Vagina (tissue), 2 donors: ENCODE data around the gene ZMYND15. TPM values are rescaled to one million over a fixed set of nuclear protein-coding genes. Genes with fewer than 3 reads are reported as not detected.

Experiments
- DNase-seq, 2 donors: peaks; one replicate each; pipeline ENCODE4 v3.0.0-alpha.2; 2017; ENCODE audit errors: extremely low spot score in 2 of 2
- H3K27ac ChIP-seq: fragments of 200-600 bp; sonication (generic); one replicate; pipeline ENCODE4 v1.5.1; 2019
- H3K27me3 ChIP-seq: fragments of 200-600 bp; sonication (generic); one replicate; pipeline ENCODE4 v1.5.1; 2019
- H3K36me3 ChIP-seq, 2 donors: fragments of 200-600 bp; sonication (generic); one replicate each; pipeline ENCODE4 v1.5.1; 2017 to 2019
- H3K4me1 ChIP-seq: fragments of 200-600 bp; sonication (generic); one replicate; pipeline ENCODE4 v1.5.1; 2019
- H3K4me3 ChIP-seq, 2 donors: fragments of 200-600 bp; sonication (generic); 1 replicate in 1 of 2; 2 replicates in 1 of 2; pipeline ENCODE4 v1.5.1; 2016 to 2019
- H3K9me3 ChIP-seq: fragments of 200-600 bp; sonication (generic); one replicate; pipeline ENCODE4 v1.5.1; 2019
- CTCF ChIP-seq, 3 experiments: fragments of 450-650 bp in 2 of 3; fragments of 200-600 bp in 1 of 3; sonication (generic) in 1 of 3; IDR thresholded peaks; one replicate each; pipeline ENCODE4 v1.5.1; 2017 to 2019; ENCODE audit warnings: antibody characterized with exemption in 3 of 3, mild to moderate bottlenecking in 2 of 3, moderate library complexity in 2 of 3
- POLR2A ChIP-seq, 2 donors: fragments of 450-650 bp; IDR thresholded peaks; one replicate each; pipeline ENCODE4 v1.6.1; 2017; ENCODE audit warnings: antibody characterized with exemption in 2 of 2, mild to moderate bottlenecking in 2 of 2, moderate library complexity in 2 of 2
- POLR2AphosphoS5 ChIP-seq, 2 donors: sonication (generic); formaldehyde crosslinking; IDR thresholded peaks; one replicate each; pipeline ENCODE4 v1.9.0; 2017; ENCODE audit warnings: antibody characterized with exemption in 2 of 2, mild to moderate bottlenecking in 2 of 2, low read depth in 1 of 2; ENCODE audit not compliant: insufficient read depth in 1 of 2
- intact Hi-C: fragments of 100-400 bp; cut with DNase I; formaldehyde crosslinking; loops from one replicate; pipeline ENCODE4 v1.15.1; 2023
- total RNA-seq: library from RNA; depleted of rRNA; stranded (reverse); fragments of >200 nt; gene quantifications from one replicate; pipeline ENCODE4 v1.2.3, GENCODE V29; 2016

The ZMYND15 gene
- total RNA-seq, 1 donor from 2014 or later: not detected

- no peaks in the 10 kb centered on the region for H3K9me3 ChIP-seq
- H3K4me3 ChIP-seq: no peak overlapping the region
- H3K36me3 ChIP-seq: no peaks in the 10 kb centered on the region
- TF ChIP-seq POLR2AphosphoS5 (IDR thresholded peaks at IDR 0.05; ENCODE audit: insufficient read depth in 1 of 2, low read depth in 1 of 2): no peak
- TF ChIP-seq CTCF (IDR thresholded peaks at IDR 0.05): no peak
- TF ChIP-seq POLR2A (IDR thresholded peaks at IDR 0.05): no peak
- no peak overlapping the region for H3K27ac ChIP-seq
- H3K27me3 ChIP-seq: no peaks in the 10 kb centered on the region
- intact Hi-C loops: no loop called here
- DNase-seq: no peak
- no peaks in the 10 kb centered on the region for H3K4me1 ChIP-seq
These were observed 30.0 kb downstream of the ZMYND15 start for GRCh38 chr17:4769628-4770027.

- DNase-seq: no peak
- Histone ChIP-seq H3K36me3 (no peaks in the 10 kb centered on the region), H3K27ac (no peak within 1 kb of the TSS), H3K4me3 (no peak within 1 kb of the TSS), H3K4me1 (no peaks in the 10 kb centered on the region), H3K9me3 (no peaks in the 10 kb centered on the region), H3K27me3 (no peaks in the 10 kb centered on the region)
- intact Hi-C loops: no loop called here
- TF ChIP-seq CTCF (IDR thresholded peaks at IDR 0.05) (no peak), POLR2A (IDR thresholded peaks at IDR 0.05) (no peak), POLR2AphosphoS5 (IDR thresholded peaks at IDR 0.05; ENCODE audit: insufficient read depth in 1 of 2, low read depth in 1 of 2) (no peak)
These were observed 32.0 kb downstream of the ZMYND15 start, which contains the start of gene TM4SF5 for GRCh38 chr17:4771519-4772234. TM4SF5 (plus strand) TSS chr17:4771886; CDS start chr17:4771923, 37 bp downstream.

- H3K27me3 ChIP-seq: no peaks in the 10 kb centered on the region
- H3K4me3 ChIP-seq: no peak overlapping the region
- no peak overlapping the region for H3K27ac ChIP-seq
- no peaks in the 10 kb centered on the region for H3K9me3 ChIP-seq
- no peak for DNase-seq
- no peaks in the 10 kb centered on the region for H3K4me1 ChIP-seq
- H3K36me3 ChIP-seq: no peaks in the 10 kb centered on the region
- TF ChIP-seq POLR2AphosphoS5 (IDR thresholded peaks at IDR 0.05; ENCODE audit: insufficient read depth in 1 of 2, low read depth in 1 of 2): no peak
- TF ChIP-seq POLR2A (IDR thresholded peaks at IDR 0.05): no peak
- TF ChIP-seq CTCF (IDR thresholded peaks at IDR 0.05): no peak
- intact Hi-C loops: no loop called here
These were observed 32.6 kb downstream of the ZMYND15 start for GRCh38 chr17:4772235-4772613.

GRCh38 chr17:4777969-4778760, 38.5 kb downstream of the ZMYND15 start:
- H3K4me1 ChIP-seq: no peaks in the 10 kb centered on the region
- intact Hi-C loops: no loop called here
- no peak overlapping the region for H3K4me3 ChIP-seq
- no peak for DNase-seq
- H3K36me3 ChIP-seq: no peaks in the 10 kb centered on the region
- H3K9me3 ChIP-seq: no peaks in the 10 kb centered on the region
- H3K27ac ChIP-seq: no peak overlapping the region
- H3K27me3 ChIP-seq: no peaks in the 10 kb centered on the region
- TF ChIP-seq POLR2AphosphoS5 (IDR thresholded peaks at IDR 0.05; ENCODE audit: insufficient read depth in 1 of 2, low read depth in 1 of 2) (no peak), CTCF (IDR thresholded peaks at IDR 0.05) (no peak), POLR2A (IDR thresholded peaks at IDR 0.05) (no peak)
